K562 (cell line): ENCODE data around the gene PLEKHA6. TPM values are rescaled to one million over a fixed set of nuclear protein-coding genes. Genes with fewer than 3 reads are reported as not detected.

Source experiments
- ARHGAP35 ChIP-seq: fragments of 450-650 bp; IDR thresholded peaks from 2 replicates; pipeline ENCODE4 v1.6.1; 2018; ENCODE audit not compliant: partially characterized antibody
- CTBP1 ChIP-seq: fragments of 450-650 bp; IDR thresholded peaks from 2 replicates; pipeline ENCODE4 v1.6.1; 2016; ENCODE audit warnings: borderline replicate concordance
- EP300 ChIP-seq: IDR thresholded peaks from 2 replicates; pipeline ENCODE4 v1.6.1; 2012; ENCODE audit warnings: low read length, improper control_type of control experiment
- FOXM1 ChIP-seq, 2 experiments: fragments of 450-650 bp in 1 of 2; sonication (generic) in 1 of 2; formaldehyde crosslinking in 1 of 2; IDR thresholded peaks; 2 replicates each; pipeline versions ENCODE4 v1.6.1 to v1.9.0; 2017 to 2022; ENCODE audit warnings: low read depth in 2 of 2, mild to moderate bottlenecking in 2 of 2, missing genetic modification reagents in 1 of 2, moderate library complexity in 1 of 2
- FOXP1 ChIP-seq: sonication (generic); formaldehyde crosslinking; IDR thresholded peaks from 2 replicates; pipeline ENCODE4 v1.8.0; 2022; ENCODE audit warnings: mild to moderate bottlenecking, missing genetic modification reagents
- MTA2 ChIP-seq: fragments of 450-650 bp; IDR thresholded peaks from 2 replicates; pipeline ENCODE4 v1.6.1; 2016; ENCODE audit warnings: low read depth
- NR2C1 ChIP-seq, 2 experiments: fragments of 450-650 bp; IDR thresholded peaks; 2 replicates each; pipeline ENCODE4 v1.6.1; 2017; ENCODE audit warnings: mild to moderate bottlenecking in 2 of 2, antibody characterized with exemption in 1 of 2, inconsistent platforms in 1 of 2, missing compliant biosample characterization in 1 of 2, missing genetic modification characterization in 1 of 2
- PHB2 ChIP-seq: fragments of 450-650 bp; IDR thresholded peaks from 2 replicates; pipeline ENCODE4 v1.6.1; 2017; ENCODE audit warnings: low read depth
- SMAD4 ChIP-seq: fragments of 250-450 bp; sonication (Bioruptor Pico); conservative IDR thresholded peaks from 2 replicates; pipeline ENCODE4 v1.8.0; 2021; ENCODE audit warnings: inconsistent platforms, mild to moderate bottlenecking, moderate library complexity
- STAT5B ChIP-seq: fragments of 250-450 bp; sonication (Bioruptor Pico); IDR thresholded peaks from 2 replicates; pipeline ENCODE4 v1.8.0; 2021; ENCODE audit warnings: mild to moderate bottlenecking, inconsistent platforms
- XRCC3 ChIP-seq: fragments of 450-650 bp; IDR thresholded peaks from 2 replicates; pipeline ENCODE4 v1.6.1; 2017; ENCODE audit warnings: mild to moderate bottlenecking, moderate library complexity
- ZNF165 ChIP-seq: fragments of 250-450 bp; sonication (Bioruptor Pico); IDR thresholded peaks from 2 replicates; pipeline ENCODE4 v1.4.0; 2020; ENCODE audit warnings: borderline replicate concordance
- ZNF785 ChIP-seq: fragments of 250-450 bp; sonication (Bioruptor Pico); IDR thresholded peaks from 2 replicates; pipeline ENCODE4 v1.4.0; 2020; ENCODE audit warnings: mild to moderate bottlenecking
- polyA plus RNA-seq, 8 experiments: library from polyadenylated mRNA; depleted of rRNA in 4 of 8; stranded (reverse) in 5 of 8; unstranded in 3 of 8; fragments of >200 nt; fragmentation: Nextera tagmentation in 2 of 8; fragmentation: Illumina TruSeq in 1 of 8; extraction: Ambion mirVana in 2 of 8; extraction: Trizol in 1 of 8; gene quantifications; 2 replicates each; pipeline versions ENCODE4 v1.2.1 to v1.2.3, GENCODE V29; 2011 to 2014; ENCODE audit warnings: inconsistent platforms in 1 of 8, missing spikeins in 1 of 8
- total RNA-seq, 7 experiments: library from RNA; depleted of rRNA in 6 of 7; stranded (reverse); fragments of >200 nt in 6 of 7; fragmentation: Illumina TruSeq in 2 of 7; extraction: Trizol in 2 of 7; gene quantifications; 2 replicates each; pipeline versions ENCODE4 v1.2.1 to v1.2.3, GENCODE V29; 2011 to 2021; ENCODE audit warnings: low replicate concordance in 1 of 7
- TF ChIP-seq, protein P1 (sequence below): sonication (generic); formaldehyde crosslinking; IDR thresholded peaks from 2 replicates; pipeline ENCODE4 v1.8.0; 2022; ENCODE audit warnings: mild to moderate bottlenecking, missing genetic modification reagents
- TF ChIP-seq, protein P2 (sequence below), 3 experiments: fragments of 200-800 bp in 1 of 3; fragments of 250-450 bp in 1 of 3; fragments of 450-650 bp in 1 of 3; sonication (Bioruptor Pico) in 1 of 3; sonication (Bioruptor generic) in 1 of 3; formaldehyde crosslinking in 1 of 3; IDR thresholded peaks; 2 replicates each; pipeline versions ENCODE4 v1.6.1 to v1.8.0; 2016 to 2022; ENCODE audit warnings: mild to moderate bottlenecking in 2 of 3, missing genetic modification characterization in 2 of 3, missing compliant biosample characterization in 1 of 3, moderate library complexity in 1 of 3
- TF ChIP-seq, protein P3 (sequence below): fragments of 450-650 bp; IDR thresholded peaks from 2 replicates; pipeline ENCODE4 v1.6.1; 2014; ENCODE audit warnings: low read depth, mild to moderate bottlenecking, moderate library complexity, borderline replicate concordance
- TF ChIP-seq, protein P4 (sequence below), 2 experiments: fragments of 150-350 bp in 1 of 2; IDR thresholded peaks; 2 replicates each; pipeline ENCODE4 v1.6.1; 2012 to 2016; ENCODE audit warnings: low read depth in 2 of 2, low read length in 2 of 2, mild to moderate bottlenecking in 1 of 2, moderate library complexity in 1 of 2

Gene PLEKHA6
- total and polyA plus RNA-seq, 9 of the 15 experiments (the other 6 are each of a cell fraction or from before 2014, with no cell fraction given) = under 0.01 to 0.33 (median 0.01) TPM; not detected in 4

DNA sequence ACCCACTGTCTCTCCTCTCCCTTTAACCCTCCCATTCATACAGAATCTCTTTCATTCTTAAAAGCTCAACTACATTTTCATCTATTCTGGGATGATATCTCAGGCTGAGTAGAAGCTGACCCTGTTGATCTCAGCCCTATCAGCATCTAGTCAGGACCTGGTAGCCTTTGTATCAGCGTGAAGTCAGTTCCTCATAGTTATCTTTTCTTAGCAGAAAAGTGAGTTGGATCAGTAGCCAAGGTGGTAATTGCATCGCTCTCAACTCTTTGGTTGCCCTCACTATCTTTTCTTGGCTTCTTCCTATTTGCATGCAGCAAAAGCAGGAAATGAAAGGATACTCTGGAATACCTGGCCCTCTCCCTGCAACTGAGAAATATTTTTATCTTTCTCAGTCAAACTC, 132.4 kb downstream of the PLEKHA6 start (continued):
- TF ChIP-seq, protein P1, sequence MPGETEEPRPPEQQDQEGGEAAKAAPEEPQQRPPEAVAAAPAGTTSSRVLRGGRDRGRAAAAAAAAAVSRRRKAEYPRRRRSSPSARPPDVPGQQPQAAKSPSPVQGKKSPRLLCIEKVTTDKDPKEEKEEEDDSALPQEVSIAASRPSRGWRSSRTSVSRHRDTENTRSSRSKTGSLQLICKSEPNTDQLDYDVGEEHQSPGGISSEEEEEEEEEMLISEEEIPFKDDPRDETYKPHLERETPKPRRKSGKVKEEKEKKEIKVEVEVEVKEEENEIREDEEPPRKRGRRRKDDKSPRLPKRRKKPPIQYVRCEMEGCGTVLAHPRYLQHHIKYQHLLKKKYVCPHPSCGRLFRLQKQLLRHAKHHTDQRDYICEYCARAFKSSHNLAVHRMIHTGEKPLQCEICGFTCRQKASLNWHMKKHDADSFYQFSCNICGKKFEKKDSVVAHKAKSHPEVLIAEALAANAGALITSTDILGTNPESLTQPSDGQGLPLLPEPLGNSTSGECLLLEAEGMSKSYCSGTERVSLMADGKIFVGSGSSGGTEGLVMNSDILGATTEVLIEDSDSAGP (CRISPR knock-in tag) = no peak
- TF ChIP-seq XRCC3 (no peak), EP300 (peak; percentile 78), PHB2 (0 out of 2 replicates have a peak, but pooled peaks have one; percentile 58), CTBP1 (peak; percentile 80; the same call in 1 of the 2 replicates), FOXP1 (CRISPR knock-in tag) (no peak), SMAD4 (peak; percentile 56), MTA2 (peak; percentile 78), FOXM1 (IDR thresholded peaks at IDR 0.05; ENCODE audit: low read depth) (peak; percentile 50), FOXM1 (CRISPR knock-in tag; IDR thresholded peaks at IDR 0.05; ENCODE audit: low read depth) (no peak), NR2C1 (IDR thresholded peaks at IDR 0.05) (no peak), NR2C1 (tag; IDR thresholded peaks at IDR 0.05) (no peak), STAT5B (CRISPR knock-in tag) (no peak), ZNF165 (CRISPR knock-in tag) (no peak), ARHGAP35 (no peak), ZNF785 (CRISPR knock-in tag) (no peak)
- TF ChIP-seq, protein P2, sequence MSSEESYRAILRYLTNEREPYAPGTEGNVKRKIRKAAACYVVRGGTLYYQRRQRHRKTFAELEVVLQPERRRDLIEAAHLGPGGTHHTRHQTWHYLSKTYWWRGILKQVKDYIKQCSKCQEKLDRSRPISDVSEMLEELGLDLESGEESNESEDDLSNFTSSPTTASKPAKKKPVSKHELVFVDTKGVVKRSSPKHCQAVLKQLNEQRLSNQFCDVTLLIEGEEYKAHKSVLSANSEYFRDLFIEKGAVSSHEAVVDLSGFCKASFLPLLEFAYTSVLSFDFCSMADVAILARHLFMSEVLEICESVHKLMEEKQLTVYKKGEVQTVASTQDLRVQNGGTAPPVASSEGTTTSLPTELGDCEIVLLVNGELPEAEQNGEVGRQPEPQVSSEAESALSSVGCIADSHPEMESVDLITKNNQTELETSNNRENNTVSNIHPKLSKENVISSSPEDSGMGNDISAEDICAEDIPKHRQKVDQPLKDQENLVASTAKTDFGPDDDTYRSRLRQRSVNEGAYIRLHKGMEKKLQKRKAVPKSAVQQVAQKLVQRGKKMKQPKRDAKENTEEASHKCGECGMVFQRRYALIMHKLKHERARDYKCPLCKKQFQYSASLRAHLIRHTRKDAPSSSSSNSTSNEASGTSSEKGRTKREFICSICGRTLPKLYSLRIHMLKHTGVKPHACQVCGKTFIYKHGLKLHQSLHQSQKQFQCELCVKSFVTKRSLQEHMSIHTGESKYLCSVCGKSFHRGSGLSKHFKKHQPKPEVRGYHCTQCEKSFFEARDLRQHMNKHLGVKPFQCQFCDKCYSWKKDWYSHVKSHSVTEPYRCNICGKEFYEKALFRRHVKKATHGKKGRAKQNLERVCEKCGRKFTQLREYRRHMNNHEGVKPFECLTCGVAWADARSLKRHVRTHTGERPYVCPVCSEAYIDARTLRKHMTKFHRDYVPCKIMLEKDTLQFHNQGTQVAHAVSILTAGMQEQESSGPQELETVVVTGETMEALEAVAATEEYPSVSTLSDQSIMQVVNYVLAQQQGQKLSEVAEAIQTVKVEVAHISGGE (CRISPR knock-in tag; IDR thresholded peaks at IDR 0.05) = peak in 1 of 3 experiments; percentile 77; a peak in 2 of 6 replicates
- TF ChIP-seq, protein P3, sequence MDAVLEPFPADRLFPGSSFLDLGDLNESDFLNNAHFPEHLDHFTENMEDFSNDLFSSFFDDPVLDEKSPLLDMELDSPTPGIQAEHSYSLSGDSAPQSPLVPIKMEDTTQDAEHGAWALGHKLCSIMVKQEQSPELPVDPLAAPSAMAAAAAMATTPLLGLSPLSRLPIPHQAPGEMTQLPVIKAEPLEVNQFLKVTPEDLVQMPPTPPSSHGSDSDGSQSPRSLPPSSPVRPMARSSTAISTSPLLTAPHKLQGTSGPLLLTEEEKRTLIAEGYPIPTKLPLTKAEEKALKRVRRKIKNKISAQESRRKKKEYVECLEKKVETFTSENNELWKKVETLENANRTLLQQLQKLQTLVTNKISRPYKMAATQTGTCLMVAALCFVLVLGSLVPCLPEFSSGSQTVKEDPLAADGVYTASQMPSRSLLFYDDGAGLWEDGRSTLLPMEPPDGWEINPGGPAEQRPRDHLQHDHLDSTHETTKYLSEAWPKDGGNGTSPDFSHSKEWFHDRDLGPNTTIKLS = no peak
- TF ChIP-seq, protein P4, sequence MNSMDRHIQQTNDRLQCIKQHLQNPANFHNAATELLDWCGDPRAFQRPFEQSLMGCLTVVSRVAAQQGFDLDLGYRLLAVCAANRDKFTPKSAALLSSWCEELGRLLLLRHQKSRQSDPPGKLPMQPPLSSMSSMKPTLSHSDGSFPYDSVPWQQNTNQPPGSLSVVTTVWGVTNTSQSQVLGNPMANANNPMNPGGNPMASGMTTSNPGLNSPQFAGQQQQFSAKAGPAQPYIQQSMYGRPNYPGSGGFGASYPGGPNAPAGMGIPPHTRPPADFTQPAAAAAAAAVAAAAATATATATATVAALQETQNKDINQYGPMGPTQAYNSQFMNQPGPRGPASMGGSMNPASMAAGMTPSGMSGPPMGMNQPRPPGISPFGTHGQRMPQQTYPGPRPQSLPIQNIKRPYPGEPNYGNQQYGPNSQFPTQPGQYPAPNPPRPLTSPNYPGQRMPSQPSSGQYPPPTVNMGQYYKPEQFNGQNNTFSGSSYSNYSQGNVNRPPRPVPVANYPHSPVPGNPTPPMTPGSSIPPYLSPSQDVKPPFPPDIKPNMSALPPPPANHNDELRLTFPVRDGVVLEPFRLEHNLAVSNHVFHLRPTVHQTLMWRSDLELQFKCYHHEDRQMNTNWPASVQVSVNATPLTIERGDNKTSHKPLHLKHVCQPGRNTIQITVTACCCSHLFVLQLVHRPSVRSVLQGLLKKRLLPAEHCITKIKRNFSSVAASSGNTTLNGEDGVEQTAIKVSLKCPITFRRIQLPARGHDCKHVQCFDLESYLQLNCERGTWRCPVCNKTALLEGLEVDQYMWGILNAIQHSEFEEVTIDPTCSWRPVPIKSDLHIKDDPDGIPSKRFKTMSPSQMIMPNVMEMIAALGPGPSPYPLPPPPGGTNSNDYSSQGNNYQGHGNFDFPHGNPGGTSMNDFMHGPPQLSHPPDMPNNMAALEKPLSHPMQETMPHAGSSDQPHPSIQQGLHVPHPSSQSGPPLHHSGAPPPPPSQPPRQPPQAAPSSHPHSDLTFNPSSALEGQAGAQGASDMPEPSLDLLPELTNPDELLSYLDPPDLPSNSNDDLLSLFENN (IDR thresholded peaks at IDR 0.05; ENCODE audit: low read depth in 2 of 2, low read length in 2 of 2) = peak in 1 of 2 experiments; percentile 73; a peak in 1 of 4 replicates
